Smooth muscle cell (in vitro differentiated cells): ENCODE results near the gene SYK. TPM values are rescaled to one million over a fixed set of nuclear protein-coding genes. Genes with fewer than 3 reads are reported as not detected.

Experiments
- DNase-seq: peaks from one replicate; lab custom pipeline; 2025; ENCODE audit not compliant: unreplicated experiment; lab: John Stamatoyannopoulos, UW
- H2AFZ ChIP-seq: fragments of 200-600 bp; sonication (generic); 2 replicates; pipeline ENCODE4 v1.6.0; 2016; ENCODE audit warnings: antibody characterized with exemption, low read depth, mild to moderate bottlenecking
- H3F3A ChIP-seq: fragments of 200-600 bp; sonication (generic); 2 replicates; pipeline ENCODE4 v1.6.0; 2017; ENCODE audit warnings: antibody characterized with exemption, low read depth
- H3K27ac ChIP-seq: fragments of 200-600 bp; sonication (generic); 2 replicates; pipeline ENCODE4 v1.5.1; 2016; ENCODE audit warnings: low read depth, mild to moderate bottlenecking
- H3K27me3 ChIP-seq: fragments of 200-600 bp; sonication (generic); 2 replicates; pipeline ENCODE4 v1.6.1; 2016; ENCODE audit warnings: low read depth, mild to moderate bottlenecking
- H3K36me3 ChIP-seq: fragments of 200-600 bp; sonication (generic); 2 replicates; pipeline ENCODE4 v1.5.1; 2016; ENCODE audit warnings: low read depth
- H3K4me1 ChIP-seq: fragments of 200-600 bp; sonication (generic); 2 replicates; pipeline ENCODE4 v1.5.1; 2016; ENCODE audit warnings: low read depth
- H3K4me2 ChIP-seq: fragments of 200-600 bp; sonication (generic); 2 replicates; pipeline ENCODE4 v1.6.0; 2016; ENCODE audit warnings: mild to moderate bottlenecking
- H3K4me3 ChIP-seq: fragments of 200-600 bp; sonication (generic); 2 replicates; pipeline ENCODE4 v1.5.1; 2016; ENCODE audit warnings: mild to moderate bottlenecking
- H3K79me2 ChIP-seq: fragments of 200-600 bp; sonication (generic); 2 replicates; pipeline ENCODE4 v1.6.0; 2016; ENCODE audit warnings: low read depth, mild to moderate bottlenecking
- H3K9ac ChIP-seq: fragments of 200-600 bp; sonication (generic); 2 replicates; pipeline ENCODE4 v1.6.0; 2016; ENCODE audit warnings: low read depth
- H3K9me3 ChIP-seq: fragments of 200-600 bp; sonication (generic); replicated peaks from 2 replicates; pipeline ENCODE4 v1.5.1; 2016; ENCODE audit warnings: low read depth
- H4K20me1 ChIP-seq: fragments of 200-600 bp; sonication (generic); 2 replicates; pipeline ENCODE4 v1.6.0; 2016; ENCODE audit warnings: low read depth
- CTCF ChIP-seq: fragments of 200-600 bp; sonication (generic); IDR thresholded peaks from 2 replicates; pipeline ENCODE4 v1.5.1; 2017; ENCODE audit warnings: borderline replicate concordance, mild to moderate bottlenecking, antibody characterized with exemption; ENCODE audit not compliant: insufficient read depth, poor library complexity, severe bottlenecking
- WGBS: methylation state at CpG from one replicate; pipeline ENCODE4 v1.1.7; 2016; ENCODE audit warnings: low lambda C conversion rate; 5-methylcytosine and 5-hydroxymethylcytosine counted together
- polyA plus RNA-seq: library from polyadenylated mRNA; unstranded; fragments of >200 nt; fragmentation: Nextera tagmentation; extraction: Ambion mirVana; gene quantifications from 2 replicates; pipeline ENCODE4 v1.2.1, GENCODE V29; 2016
- total RNA-seq: library from RNA; depleted of rRNA; stranded (reverse); fragments of >200 nt; gene quantifications from 2 replicates; pipeline ENCODE4 v1.2.3, GENCODE V29; 2014

The SYK gene
- total and polyA plus RNA-seq, 2 experiments from 2014 or later: 0.09 TPM; not detected in 1

DNA sequence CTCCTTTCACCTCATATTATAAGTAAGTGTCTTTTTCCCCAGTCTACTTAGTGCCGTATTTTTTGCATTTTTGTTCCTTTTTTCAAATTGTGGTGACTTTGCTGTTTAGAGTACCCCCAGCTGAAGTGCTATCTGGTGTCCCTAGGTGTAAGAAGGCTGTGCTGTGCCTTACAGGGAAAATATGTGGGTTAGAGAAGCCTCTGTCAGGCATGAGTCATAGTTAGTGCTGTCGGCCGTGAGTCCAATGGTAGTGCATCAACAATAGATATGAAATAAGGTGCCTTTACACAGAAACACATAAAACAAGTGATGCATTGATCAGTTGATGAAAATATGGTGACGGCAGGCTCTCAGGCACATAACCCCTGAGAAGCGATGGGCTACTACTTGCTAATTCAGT lies 20.1 kb downstream of the SYK start:
- no peak for DNase-seq
- no peaks in the 10 kb centered on the region for H3F3A ChIP-seq
- no peaks in the 10 kb centered on the region for H3K27me3 ChIP-seq
- no peak overlapping the region for H3K4me2 ChIP-seq
- H3K36me3 ChIP-seq: no peaks in the 10 kb centered on the region
- H3K4me1 ChIP-seq: no peaks in the 10 kb centered on the region
- no peak overlapping the region for H3K9ac ChIP-seq
- H3K9me3 ChIP-seq: no peaks in the 10 kb centered on the region
- no peaks in the 10 kb centered on the region for H4K20me1 ChIP-seq
- H3K79me2 ChIP-seq: no peaks in the 10 kb centered on the region
- no peak overlapping the region for H2AFZ ChIP-seq
- no peak overlapping the region for H3K27ac ChIP-seq
- no peak overlapping the region for H3K4me3 ChIP-seq
- 68% methylated on average over 5 of the region's 5 CpGs for WGBS
- TF ChIP-seq CTCF: no peak

- Histone ChIP-seq H3K79me2 (no peaks in the 10 kb centered on the region), H3K4me1 (no peaks in the 10 kb centered on the region), H3K4me3 (no peak overlapping the region), H3K9ac (no peak overlapping the region), H3K4me2 (no peak overlapping the region), H3K27ac (no peak overlapping the region), H3K27me3 (no peaks in the 10 kb centered on the region), H3K9me3 (no peaks in the 10 kb centered on the region), H2AFZ (no peak overlapping the region), H3K36me3 (no peaks in the 10 kb centered on the region), H3F3A (no peaks in the 10 kb centered on the region), H4K20me1 (no peaks in the 10 kb centered on the region)
- no peak for TF ChIP-seq CTCF
- 93% methylated on average over 2 of the region's 2 CpGs for WGBS
- DNase-seq: no peak
Observed at GRCh38 chr9:90822866-90823265, 21.2 kb downstream of the SYK start.

DNA sequence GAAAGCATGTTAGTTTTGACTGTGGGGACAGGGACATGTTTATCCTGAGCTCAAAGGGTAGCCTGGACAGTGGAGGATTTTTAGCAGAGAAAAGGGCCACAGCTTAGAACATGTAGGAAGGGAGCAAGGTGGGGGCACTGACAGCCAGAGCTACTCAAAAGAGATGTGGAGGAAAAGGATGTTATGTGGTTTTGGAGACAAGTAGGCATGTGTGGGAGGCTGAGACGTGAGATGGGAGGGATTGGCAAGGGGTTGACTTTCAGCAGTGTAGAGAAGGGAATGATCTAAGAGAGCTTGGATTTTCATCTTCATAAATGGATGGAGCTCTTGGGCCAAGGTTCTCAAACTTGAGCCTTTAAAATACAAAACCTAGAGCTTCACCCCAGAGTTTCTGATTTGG lies 24.0 kb downstream of the SYK start:
- Histone ChIP-seq H3K36me3 (no peaks in the 10 kb centered on the region), H3K27ac (no peak overlapping the region), H3F3A (no peaks in the 10 kb centered on the region), H3K4me3 (no peak overlapping the region), H2AFZ (no peak overlapping the region), H3K9ac (no peak overlapping the region), H3K27me3 (no peaks in the 10 kb centered on the region), H3K4me2 (no peak overlapping the region), H3K4me1 (no peaks in the 10 kb centered on the region), H4K20me1 (no peaks in the 10 kb centered on the region), H3K9me3 (no peaks in the 10 kb centered on the region), H3K79me2 (no peaks in the 10 kb centered on the region)
- no peak for TF ChIP-seq CTCF
- WGBS: 78% methylated on average over 1 of the region's 1 CpG
- no peak for DNase-seq

DNA sequence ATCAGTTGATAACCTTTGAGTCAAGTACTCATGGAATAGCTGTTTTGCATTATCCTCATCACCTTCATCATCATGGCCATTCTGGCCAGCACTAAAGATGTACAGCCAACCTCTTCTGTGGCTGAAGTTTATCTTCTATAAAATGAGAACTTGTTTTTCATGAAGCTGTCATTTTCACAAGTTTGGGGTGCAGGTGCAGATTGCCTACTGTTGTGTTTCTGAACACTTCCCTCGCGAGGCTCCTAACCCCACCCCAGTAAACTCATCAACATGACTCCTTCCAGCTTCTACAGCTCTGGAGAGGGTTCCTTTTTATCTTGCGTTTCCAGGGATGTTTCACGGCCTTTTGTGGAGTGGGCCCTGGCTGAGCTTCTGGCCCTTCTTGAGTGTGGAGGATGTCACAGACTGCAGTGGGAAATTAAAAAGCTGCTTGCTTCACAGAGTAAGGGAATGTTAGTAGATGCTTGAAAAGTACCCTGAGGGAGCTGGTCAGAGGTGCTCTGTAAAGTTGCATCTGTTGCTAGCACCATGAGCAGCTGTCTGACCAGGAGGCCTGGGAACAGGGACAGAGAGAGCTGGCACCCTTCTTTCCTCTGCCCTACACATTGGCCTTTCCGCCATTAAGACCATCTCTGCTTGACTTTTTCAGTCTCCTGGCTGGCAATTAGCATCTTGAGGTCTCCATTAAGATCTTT lies 24.9 kb downstream of the SYK start:
- no peak overlapping the region for H3K27ac ChIP-seq

More for the DNA sequence above, 24.9 kb downstream of the SYK start:
- Histone ChIP-seq H3K4me1 (no peaks in the 10 kb centered on the region), H3K79me2 (no peaks in the 10 kb centered on the region), H3K27me3 (no peaks in the 10 kb centered on the region), H3K36me3 (no peaks in the 10 kb centered on the region), H2AFZ (no peak overlapping the region), H3K4me3 (no peak overlapping the region), H3K4me2 (no peak overlapping the region), H3F3A (no peaks in the 10 kb centered on the region), H3K9me3 (no peaks in the 10 kb centered on the region), H4K20me1 (no peaks in the 10 kb centered on the region), H3K9ac (no peak overlapping the region)
- WGBS: 87% methylated on average over 5 of the region's 5 CpGs
- DNase-seq: no peak
- TF ChIP-seq CTCF: no peak
